ENCODE results near the gene GATA5.
A peak's percentile ranks its signal among the peaks of the same experiment; 100 is the strongest.

The GATA5 gene, protein sequence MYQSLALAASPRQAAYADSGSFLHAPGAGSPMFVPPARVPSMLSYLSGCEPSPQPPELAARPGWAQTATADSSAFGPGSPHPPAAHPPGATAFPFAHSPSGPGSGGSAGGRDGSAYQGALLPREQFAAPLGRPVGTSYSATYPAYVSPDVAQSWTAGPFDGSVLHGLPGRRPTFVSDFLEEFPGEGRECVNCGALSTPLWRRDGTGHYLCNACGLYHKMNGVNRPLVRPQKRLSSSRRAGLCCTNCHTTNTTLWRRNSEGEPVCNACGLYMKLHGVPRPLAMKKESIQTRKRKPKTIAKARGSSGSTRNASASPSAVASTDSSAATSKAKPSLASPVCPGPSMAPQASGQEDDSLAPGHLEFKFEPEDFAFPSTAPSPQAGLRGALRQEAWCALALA

DNA sequence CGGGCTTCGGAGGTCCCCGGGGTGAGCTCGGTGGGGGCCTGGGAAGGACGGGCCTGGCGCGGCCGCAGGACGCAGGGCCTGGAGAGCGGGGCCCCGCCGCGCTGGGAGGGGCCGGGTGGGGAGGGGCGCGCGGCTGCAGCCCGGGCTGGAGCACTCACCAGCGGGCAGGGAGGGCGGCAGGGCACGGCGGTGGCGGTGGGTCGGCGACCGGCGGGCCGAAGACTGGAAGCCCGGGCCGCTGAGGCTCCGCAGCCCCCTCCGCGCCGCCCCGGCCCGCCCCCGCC, at the start of gene GATA5:
TSS of gene GATA5 (minus strand) at position 224 of the 284 bp plus-strand sequence. CDS start 474 bp downstream, outside the sequence.
- no peak for DNase-seq

DNA sequence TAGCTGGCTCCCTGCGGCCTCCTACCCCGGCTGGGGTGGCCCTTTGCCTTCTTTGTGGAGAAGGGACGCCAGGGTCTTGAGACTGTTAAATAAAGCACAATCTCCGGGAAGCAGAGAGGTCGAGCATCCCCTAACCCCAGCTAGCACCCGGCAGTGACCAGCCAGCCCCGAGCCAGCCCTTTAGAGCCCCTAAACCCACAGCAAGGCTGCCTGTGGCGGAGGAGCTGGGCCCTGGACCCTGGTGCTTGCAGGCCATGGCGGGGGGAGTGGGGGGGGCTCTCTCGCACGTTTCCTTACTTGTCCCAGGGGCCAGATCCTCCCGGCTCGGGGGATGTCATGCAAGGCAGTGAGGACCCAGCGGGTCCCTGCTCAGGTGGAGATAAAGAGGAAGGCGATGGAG, 49.2 kb upstream of the GATA5 start:
- no peak for DNase-seq

DNA sequence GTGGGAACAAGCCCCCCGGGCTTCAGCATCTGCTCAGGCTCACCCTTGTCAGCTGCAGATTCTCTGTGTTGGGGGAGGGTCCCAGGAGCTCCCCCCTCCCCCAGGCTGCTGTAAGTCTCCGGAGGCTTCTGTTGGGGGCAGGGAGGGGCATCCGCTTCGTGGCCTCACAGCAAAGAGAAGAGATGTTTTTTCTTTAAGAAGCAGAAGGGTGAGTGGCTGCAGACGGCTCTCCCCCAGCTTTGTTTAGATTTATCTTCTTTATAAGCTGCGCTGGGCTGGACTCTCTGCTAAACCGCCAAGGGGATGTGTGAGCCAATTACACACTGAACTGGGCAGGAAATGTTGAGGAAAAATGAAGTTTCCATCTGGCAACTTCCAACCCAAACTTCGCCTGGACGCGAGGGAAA, 48.7 kb upstream of the GATA5 start:
- DNase-seq = no peak

DNA sequence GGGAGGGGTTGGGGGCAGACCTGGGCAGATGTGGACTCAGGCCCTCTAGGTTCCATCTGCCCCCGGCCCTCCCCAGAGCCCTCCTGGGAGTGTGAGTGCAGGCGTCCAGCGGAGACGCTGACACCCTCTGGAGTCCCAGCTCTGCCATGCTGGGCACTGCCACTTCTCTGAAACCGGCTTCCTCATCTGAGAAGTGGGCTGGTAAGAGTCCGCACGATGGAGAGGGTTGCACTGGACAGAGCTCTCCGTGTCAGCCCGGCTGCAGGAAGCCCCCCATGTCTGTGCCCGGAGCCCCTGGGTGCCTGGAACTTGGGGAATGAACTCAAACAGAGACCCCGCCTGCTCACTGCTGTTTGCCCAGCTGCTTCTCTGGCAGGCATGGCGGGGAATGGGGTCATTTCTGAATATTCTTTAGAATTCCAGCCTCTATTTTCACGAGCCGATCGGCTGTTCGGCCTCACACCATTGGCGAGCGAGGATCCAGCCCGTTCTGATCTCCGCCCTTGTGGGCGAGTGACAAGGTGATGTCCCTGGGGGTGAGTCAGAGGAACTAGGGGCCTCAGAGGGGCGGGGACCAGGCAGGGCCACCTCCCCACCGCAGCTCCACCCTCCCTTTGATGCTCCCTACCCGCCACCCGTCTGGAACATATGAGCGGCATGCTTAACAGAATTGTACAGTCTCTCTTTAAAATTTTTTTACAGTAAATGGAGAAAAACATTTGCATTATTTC, 47.8 kb upstream of the GATA5 start:
- no peak for DNase-seq

DNA sequence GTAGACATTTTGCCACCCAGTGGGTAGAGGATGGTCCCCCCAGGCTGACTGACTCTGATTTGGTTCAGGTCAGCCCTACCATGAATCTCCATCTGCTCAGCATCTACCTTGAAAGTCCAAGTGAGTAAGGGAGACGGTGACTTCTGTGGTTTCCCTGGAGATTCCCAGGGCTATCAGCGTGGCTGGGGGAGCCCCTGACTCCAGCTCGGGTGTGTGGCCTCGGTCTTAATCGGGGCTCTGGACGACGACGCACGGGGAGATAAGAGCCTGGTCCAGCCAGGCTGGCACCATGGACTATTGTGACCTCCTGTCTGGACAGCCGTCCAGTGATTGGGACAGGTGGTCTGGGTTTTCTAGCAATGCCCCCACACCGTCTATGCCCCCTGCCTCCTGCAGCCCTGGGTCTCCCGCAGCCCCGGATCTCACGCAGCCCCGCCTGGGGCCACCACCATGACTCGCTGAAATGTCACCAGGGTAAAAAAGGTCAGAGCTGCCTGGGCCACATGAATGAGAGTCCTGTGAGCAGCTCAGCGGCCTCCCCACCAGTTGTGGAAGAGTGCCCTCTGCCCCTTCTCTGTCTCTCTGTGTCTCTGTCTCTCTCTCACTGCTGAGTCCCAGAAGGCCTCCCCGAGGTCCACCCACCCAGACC, 47.1 kb upstream of the GATA5 start:
- DNase-seq = no peak

DNA sequence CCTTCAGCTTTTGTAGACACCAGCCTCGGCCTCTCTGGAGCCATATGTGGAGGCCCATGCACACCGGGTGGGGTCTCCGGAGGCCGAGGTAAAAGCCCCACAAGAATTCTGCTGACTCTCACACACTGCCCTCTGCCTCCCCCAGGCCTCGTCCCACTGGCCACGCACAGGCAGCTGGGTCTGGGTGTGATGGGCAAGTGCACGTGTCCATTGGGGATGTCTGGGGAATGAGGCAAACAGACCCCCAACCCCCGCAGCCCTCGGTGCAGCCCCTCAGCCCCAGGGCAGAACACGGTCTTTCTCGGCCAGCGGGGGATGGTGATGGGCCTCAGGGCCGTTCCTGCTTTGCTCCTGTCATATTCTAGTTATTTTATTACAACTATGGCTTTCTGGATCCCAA, 44.0 kb upstream of the GATA5 start:
- DNase-seq = no peak

DNA sequence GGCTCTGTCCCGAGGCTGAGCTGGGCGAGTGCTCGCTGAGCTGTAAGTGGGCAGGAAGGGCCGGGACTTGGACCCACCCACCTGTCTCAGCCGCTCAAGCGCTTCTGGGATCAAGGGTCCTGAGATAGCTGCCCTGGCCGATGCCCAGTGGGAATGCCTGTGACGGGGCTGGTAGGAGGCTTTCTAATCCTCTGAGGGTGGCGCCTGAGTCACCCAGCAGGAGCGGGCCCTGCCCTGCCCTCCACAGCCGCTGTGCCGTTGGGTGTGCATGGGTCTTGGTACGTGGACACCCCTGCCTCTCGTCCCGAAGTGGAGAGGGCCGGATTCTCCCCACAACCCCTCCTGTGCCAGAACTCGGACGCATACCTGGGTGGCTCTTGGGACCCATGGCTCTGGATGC, 43.1 kb upstream of the GATA5 start:
- DNase-seq = no peak

DNA sequence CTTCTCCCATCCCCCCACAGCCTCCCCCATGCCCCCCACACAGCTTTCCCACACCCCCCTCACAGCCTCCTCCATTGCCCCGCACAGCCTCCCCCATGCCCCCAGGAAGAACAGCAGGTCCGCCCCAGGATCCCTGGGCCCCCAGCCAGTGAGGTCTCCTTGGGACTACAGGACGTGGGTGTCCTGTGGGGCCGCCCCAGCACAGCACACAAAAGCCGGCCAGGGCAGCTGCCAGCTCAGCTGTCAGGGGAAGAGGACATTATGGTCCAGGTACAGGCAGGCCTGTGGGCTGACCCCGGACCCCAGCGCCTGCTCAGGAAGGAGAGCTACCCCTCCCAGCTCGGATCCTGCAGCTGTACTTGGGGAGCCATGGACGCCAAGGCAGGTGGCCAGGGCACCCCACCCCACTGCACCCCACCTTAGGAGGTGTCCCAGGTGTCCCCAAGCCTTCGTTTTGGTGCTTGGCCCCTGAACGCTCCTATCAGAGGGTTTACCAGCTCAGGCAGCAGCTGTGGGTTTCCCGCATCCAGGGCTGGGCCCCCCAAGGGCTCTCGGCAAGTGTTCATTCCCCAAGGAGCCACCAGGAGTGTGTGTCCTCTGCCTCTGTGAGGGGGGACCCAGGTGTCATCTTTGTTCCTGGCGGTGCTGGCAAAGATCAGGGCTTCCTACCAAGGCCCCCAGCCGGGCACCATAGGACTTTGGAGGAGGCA, 42.3 kb upstream of the GATA5 start:
- no peak for DNase-seq

DNA sequence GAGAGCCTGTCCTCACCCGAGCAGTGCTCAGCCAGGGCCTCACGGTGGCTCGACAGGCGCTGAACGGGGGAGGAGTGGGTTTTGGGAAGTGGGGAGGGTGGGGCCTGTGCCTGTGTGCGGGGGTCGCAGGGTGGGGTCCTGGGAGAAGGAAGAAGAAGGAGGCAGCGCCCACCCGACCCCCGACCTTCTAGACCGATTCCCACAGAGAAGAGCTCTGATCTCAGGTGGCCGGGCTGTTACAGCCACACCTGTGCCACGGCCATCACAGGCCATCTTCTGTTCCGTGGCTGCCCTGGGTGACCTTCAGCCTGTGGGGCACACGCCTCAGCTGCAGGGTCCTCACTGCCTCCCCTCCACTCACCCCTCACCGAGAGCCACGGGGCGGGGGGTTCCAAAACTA, 41.4 kb upstream of the GATA5 start:
- DNase-seq = no peak

DNA sequence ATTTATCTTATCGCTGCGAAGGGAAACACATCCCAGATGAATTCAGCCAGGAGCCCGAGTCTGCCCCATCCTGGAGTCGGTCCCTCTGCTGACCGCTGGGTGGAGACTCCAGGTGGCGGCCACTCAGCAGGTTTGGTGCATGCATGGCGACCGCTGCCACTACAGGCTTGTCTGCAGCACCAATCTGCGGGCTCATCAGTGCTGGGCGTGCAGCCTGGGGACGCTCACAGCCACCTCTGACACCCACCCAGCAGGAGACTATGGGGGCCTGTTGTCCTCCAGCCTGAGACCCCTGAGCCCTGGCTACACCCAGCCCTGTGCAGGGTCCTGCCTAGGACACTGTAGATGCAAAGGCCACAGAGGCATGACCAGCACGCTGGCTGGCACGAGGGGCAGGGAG, 40.5 kb upstream of the GATA5 start:
- DNase-seq = no peak

DNA sequence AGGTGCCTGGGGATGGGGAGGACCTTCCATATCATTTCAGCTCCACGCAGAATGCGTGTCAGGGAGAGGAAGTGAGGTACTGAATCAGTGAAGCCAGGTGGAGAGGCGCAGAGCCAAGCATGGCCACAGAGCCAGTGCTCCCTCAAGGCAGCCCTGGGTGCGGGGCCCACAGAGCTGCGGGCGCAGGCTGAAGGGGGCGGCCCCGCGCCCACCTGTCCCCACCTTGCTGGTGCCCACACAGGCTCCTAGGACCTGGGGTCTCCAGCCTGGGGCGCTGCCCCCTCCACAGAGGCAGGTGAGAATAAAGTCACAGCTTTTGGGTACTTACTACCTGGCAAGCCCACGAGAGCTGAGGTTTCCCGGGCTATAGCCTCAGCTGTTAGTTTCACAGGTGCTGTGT, 40.0 kb upstream of the GATA5 start:
- no peak for DNase-seq

DNA sequence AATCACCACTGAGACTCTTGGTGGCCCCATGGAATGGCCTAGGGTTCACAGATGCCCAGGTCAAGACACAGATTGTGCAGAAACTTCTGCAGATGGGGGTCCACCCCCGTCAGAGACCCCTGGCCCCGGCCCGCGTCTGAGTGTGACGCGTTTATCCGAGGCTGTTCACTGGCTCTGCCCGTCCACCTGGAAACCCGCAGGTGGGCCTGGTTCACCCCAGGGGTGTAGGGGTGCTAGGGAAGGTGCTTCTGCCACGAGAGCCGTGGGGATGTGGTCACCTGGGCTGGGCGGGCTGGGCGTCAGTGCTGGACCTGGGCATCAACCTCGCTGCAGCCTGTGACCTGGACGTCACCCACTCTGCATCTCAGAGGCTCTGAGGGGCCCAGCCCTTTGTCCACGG, 39.5 kb upstream of the GATA5 start:
- DNase-seq = no peak

DNA sequence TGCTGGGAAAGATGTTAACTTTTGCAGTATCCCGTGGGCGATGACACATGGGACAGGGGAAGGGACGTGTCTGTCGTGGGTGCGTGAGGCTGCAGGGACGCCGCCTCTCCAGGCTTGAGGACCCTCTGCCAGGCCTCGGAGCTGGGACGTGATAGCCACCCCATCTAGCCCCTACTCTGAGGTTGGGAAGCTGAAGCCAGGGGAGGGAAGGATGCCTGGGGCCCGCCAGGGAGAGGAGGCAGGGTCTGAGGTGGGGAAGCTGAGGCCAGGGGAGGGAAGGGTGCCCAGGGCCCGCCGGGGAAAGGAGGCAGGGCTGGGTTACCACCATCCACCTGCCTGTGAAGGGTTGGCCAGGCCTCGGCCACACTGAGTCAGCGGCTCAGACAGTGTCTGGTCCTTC, 38.2 kb upstream of the GATA5 start:
- no peak for DNase-seq

DNA sequence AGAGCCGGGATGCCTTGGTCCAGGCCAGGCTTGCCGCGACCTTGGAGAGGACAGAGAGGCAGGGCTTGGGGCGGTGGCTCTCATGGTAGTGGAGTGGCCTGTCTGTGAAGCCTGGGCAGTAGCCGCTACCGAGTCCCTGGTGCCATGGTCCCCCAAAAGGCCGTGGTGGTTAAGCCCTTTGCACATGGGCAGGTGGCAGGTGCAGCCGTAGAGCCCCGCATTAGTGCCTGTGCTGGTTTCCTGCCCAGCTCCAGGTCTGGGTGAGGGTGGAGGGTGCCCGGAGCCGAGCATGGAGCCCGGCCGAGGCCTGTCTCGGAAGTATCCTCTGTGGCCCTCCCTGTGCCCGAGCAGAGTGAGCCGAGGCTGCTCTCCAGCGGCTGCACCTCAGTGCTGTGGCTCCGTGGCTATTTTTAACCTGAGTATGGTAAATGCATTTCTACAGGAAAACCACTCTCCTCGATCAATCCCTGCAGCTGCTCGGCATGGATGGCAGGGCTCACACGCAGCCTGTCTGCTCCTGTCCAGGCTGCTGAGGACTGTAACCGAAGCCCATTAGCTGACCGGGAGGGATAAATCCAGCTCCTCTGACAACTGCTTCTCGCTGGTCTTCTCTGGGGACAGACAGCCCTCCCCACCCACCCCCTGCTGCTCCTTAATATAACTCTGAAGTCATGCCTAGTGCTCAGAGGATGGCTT, 36.3 kb upstream of the GATA5 start:
- DNase-seq = no peak

DNA sequence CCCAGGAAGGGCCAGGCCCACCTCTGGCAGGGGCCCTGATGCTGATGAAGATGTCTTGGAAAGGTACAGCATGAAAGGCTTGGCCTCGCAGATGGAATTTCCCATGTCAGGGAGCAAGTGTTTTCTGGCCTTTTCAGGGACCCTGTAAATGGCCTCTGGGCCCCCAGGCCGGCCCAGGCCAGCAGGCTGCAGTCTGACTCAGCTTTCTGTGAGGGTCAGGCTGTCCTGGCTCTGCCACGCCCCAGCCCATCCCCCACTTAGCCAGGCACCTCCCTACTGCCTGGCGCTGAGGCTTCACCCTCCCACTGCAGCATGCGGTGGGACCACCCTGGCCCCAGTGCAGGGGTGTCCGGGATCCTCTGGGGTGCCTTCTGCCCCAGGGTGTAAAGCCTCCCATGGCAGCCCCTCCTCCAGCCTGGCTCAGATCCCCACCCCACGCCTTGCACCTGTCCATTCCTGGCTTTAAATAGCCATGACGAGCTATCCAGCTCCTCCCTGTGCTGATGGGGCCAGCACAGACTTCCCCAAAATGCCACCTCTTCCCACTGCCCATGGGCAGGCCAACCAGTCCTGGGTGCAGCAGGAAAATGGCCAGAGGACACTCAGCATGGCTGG, 35.6 kb upstream of the GATA5 start:
- no peak for DNase-seq

DNA sequence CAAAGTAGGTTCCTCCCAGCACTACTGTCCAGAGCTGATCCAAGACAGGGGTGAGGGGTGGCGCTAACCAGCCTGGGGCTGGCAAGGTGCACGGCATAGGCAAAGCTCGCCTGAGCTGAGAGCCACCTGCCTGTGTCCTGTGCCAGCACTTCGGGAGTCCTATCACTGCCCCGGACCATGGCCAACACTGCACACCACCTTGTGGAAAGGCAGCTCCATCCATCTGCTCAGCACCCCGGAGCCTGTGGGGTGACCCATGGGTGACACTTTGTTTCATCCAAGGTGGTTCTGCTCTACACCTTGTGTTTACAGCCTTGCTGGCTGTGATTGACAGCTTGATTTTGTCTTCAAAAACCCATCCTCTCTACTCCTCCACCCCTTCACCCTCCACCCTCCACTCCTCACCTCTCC, 32.9 kb upstream of the GATA5 start:
- DNase-seq = peak in 1 of 2 experiments; percentile 27

DNA sequence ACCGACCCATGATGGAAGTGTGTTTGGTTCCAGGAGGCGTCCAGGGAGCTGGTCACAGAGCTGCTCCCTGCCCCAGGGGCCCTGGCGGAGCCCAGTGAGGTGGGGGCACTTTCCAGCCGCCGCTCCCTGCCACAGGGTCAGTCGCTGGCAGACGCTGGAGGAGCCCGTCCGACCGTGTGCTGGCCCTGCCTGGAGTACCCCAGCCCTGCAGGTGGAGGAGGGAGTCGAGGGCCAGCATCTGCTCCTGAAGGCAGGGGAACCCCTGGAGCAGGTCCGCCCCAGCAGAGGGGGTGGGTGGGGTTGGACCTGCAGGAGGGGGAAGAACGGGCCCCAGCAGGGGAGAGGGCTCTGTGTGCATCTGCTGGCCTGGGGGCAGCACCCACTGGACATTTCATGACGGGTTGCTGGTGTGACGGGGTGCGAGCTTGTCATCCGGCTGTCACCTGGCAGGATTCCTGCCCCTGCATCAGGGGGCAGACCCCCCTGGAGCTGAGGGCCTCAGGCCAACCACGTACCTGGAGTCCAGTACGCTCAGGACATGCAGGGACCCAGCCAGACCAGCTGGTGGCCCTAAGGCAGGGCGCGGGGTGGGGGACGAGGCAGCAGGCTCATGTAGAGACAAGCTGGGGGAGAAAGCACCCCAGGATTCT, 32.3 kb upstream of the GATA5 start:
- DNase-seq = no peak

DNA sequence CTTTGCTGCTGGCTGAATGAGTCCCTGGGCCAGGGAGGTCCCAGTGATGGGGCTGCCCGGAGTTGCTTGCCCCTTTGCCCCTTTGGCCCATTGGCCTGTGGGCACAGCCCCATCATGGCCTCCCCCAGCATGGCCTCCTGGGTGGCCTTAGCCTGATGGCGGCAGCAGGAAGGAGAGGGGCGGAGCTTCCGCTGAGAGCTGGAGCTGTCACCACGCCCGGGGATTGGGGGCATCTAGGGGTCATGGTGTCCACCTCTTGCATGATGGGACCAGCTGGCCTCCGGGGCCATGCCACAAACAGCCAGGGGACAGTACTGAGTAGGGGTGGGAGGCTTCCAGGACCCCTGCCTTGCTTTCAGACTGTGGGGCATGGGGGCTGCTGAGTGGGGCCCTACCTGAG, 31.5 kb upstream of the GATA5 start:
- DNase-seq = no peak

DNA sequence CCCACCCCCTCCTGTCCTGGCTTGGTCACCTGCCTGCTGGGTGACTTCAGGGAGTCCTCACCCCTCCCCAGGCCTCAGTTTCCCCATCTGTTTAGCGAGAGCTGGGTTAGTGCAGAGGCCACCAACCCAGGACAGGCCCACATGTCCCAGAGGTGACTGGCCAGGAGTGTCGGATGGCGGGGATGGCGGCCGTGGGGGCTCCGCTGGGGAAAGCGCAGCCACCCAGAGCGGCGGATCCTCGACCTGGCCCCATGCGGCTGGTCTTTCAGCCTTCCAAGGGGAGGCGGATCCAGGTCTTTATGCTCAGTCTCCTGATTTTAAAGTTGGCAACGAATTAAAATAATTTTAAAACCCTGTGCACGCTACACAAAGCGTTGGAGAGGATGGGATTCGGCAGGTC, 31.0 kb upstream of the GATA5 start:
- no peak for DNase-seq

DNA sequence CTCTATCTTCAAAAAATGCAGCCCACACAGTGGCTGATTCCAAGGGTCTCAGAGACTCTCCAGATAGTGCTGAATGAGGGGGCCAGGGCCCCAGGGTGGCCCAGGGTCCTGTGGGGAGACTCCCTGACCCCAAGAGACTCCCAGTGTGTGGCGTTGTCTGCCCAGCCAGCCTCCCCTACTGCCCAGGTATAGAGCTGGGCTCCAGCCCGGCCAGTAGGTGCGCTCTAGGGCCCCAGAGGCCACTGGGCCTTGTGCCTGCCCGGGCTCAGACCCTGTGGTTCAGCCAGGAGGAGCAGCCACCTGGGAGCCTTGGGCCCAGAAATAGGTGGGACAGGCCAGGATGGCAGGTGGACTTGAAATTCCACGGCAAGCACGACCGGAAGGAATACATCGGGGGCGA, 30.3 kb upstream of the GATA5 start:
- no peak for DNase-seq

DNA sequence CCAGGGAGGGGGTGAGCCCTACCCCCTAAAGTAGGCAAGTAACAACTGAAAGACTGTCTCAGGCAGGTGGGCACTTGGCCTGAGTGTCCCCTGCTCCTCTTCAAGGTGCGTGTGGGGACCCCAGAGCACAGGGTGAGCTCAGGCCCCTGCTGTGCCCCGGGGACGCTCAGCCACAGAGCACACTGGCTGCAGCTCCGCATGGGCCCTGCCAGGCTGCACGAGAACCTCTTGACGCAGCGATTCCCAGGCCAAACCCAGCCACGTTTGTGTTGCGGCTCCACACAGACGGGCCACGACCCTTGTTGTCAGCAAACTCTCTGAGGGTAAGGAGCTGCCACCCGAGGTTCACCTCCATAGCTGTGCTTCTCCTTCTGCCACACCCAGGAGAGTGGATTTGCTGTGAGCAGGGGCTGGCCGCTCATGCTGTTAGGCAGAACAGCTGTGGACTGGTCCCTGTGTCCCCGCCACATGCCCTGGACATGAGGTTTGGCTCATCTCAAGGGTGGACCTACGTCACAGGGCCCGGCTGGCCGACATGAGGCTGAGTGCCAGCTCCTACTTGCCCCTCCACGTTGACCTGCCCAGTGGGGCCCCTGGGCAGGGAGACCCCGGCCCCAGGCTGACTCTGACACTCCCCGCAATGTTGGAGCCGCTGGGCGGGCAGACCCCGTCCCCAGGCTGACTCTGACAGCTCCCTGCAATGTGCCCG, 29.7 kb upstream of the GATA5 start:
- no peak for DNase-seq
